LNCaP clone FGC (cell line): Measurements from ENCODE around the gene LMNA.
"Not testable (repeated sequence)": the region's sequence is repeated elsewhere in the genome, so short reads cannot be mapped to it uniquely, and the experiment has no call there.

Experiments
- DNase-seq: peaks from one replicate; pipeline ENCODE4 v3.0.0-alpha.2; 2011; ENCODE audit warnings: low read depth
- H3K4me3 ChIP-seq: 2 replicates; pipeline ENCODE4 v1.5.1; 2011; ENCODE audit warnings: mild to moderate bottlenecking, low read depth, low read length, control low read depth
- TF ChIP-seq, protein P1 (sequence below): IDR thresholded peaks from 2 replicates; pipeline ENCODE4 v1.5.1; 2012; ENCODE audit warnings: mild to moderate bottlenecking; ENCODE audit not compliant: control insufficient read depth, insufficient read depth; ENCODE audit errors: extremely low read depth

Gene LMNA

DNA sequence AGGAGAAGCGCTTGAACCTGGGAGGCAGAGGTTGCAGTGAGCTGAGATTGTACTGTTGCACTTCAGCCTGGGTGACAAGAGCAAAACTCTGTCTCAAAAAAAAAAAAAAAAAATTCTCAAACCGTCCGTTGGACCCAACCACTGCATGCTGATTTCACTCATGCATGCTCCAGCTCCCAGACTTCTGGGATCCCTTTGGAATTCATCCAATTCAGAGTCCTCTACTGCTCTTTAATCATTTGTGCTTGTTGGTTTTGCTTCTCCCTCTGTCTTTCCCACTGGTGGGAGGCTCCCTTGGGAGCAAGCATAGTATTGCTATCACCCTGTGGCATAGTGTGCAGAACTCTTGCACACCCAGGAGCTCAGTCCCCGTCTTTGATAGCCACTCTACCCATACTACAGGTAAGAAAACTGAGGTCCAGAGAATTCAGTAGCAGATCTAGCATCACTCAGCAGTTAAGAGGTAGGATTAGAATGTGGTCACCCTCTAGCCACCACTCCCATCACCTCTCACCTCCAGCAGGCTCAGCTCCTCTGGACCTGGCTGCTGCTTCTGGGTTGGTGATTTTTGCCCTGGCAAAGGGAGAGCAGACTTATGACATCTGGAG, 3.1 kb upstream of the LMNA start:
- no peak for DNase-seq
- H3K4me3 ChIP-seq, result no peak overlapping the region
- TF ChIP-seq, protein P1, sequence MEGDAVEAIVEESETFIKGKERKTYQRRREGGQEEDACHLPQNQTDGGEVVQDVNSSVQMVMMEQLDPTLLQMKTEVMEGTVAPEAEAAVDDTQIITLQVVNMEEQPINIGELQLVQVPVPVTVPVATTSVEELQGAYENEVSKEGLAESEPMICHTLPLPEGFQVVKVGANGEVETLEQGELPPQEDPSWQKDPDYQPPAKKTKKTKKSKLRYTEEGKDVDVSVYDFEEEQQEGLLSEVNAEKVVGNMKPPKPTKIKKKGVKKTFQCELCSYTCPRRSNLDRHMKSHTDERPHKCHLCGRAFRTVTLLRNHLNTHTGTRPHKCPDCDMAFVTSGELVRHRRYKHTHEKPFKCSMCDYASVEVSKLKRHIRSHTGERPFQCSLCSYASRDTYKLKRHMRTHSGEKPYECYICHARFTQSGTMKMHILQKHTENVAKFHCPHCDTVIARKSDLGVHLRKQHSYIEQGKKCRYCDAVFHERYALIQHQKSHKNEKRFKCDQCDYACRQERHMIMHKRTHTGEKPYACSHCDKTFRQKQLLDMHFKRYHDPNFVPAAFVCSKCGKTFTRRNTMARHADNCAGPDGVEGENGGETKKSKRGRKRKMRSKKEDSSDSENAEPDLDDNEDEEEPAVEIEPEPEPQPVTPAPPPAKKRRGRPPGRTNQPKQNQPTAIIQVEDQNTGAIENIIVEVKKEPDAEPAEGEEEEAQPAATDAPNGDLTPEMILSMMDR, result no peak

DNA sequence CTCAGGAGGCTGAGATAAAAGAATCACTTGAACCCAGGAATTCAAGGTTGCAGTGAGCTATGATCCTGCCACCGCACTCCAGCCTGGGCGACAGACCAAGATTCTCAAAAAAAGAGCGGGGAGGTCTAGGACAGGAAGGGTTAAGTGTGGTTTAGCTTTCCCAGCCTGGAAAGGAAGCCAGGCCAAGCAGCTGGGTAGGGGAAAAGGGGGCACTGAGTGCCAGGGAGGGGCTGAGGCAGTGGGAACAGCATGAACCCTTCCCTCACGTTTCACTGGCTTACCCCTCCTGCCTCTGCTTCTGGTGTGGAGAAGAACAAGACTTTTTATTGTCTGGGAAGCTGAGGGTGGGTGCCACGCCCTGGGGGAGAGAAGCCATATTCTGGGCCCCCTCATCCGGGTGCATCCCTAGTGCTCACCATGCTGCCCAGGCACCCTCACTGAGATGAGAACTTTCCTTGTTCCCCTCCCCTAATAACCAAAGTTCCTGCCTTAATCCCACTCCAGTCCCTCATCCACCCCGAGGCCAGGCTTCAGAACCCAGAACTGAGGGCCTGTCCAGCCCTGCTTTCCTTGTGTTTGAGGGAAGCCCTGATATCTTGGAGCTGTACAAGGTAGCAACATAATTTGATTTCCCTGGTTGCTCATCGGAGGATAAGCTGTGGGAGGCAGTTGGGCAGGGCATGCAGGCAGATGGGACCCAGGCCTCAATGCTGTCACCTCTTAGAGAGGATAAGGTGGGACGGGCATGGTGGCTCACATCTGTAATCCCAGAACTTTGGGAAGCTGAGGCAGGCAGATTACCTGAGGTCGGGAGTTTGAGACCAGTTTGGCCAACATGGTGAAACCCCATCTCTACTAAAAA, 2.0 kb upstream of the LMNA start:
- TF ChIP-seq, protein P1, result no peak
- no peak for DNase-seq
- no peak overlapping the region for H3K4me3 ChIP-seq

DNA sequence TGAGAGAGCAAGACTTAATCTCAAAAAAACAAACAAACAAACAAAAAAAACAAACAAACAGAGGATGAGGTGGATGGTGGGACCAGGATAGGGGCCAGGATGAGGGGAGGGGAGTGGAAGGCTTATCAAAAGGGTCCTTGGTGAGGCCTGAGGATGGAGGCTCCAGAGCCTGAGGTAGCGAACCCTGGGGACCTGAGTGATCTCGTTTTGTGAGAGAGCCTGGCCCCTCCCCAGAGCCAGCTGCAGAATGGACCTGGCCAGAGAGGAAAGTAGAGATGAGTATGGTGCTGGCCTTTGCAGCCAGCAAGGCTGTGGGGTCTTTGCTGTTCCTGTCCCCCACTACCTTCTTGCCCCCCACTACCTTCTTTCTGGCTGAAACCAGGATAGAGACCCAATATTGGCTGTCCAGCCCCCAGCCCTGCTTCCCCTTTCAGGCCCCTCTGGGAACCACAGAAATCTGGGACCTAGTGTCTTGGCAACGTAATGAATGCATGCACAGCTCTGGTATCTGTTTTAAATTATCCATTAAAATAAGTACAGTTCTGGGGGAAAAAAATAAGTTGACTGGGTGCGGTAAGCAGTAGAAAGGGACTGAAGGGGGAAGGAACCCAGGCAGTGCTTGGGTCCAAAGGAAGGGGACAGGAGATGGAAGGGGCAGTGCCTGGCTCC, 1.1 kb upstream of the LMNA start:
- TF ChIP-seq, protein P1, result no peak
- no peak overlapping the region for H3K4me3 ChIP-seq
- DNase-seq, result no peak

DNA sequence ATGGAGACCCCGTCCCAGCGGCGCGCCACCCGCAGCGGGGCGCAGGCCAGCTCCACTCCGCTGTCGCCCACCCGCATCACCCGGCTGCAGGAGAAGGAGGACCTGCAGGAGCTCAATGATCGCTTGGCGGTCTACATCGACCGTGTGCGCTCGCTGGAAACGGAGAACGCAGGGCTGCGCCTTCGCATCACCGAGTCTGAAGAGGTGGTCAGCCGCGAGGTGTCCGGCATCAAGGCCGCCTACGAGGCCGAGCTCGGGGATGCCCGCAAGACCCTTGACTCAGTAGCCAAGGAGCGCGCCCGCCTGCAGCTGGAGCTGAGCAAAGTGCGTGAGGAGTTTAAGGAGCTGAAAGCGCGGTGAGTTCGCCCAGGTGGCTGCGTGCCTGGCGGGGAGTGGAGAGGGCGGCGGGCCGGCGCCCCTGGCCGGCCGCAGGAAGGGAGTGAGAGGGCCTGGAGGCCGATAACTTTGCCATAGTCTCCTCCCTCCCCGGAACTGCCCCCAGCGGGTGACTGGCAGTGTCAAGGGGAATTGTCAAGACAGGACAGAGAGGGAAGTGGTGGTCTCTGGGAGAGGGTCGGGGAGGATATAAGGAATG, 505 bp downstream of the LMNA start:
- DNase-seq, result no peak
- peak overlapping the region; percentile 97 for H3K4me3 ChIP-seq
- TF ChIP-seq, protein P1, result no peak

DNA sequence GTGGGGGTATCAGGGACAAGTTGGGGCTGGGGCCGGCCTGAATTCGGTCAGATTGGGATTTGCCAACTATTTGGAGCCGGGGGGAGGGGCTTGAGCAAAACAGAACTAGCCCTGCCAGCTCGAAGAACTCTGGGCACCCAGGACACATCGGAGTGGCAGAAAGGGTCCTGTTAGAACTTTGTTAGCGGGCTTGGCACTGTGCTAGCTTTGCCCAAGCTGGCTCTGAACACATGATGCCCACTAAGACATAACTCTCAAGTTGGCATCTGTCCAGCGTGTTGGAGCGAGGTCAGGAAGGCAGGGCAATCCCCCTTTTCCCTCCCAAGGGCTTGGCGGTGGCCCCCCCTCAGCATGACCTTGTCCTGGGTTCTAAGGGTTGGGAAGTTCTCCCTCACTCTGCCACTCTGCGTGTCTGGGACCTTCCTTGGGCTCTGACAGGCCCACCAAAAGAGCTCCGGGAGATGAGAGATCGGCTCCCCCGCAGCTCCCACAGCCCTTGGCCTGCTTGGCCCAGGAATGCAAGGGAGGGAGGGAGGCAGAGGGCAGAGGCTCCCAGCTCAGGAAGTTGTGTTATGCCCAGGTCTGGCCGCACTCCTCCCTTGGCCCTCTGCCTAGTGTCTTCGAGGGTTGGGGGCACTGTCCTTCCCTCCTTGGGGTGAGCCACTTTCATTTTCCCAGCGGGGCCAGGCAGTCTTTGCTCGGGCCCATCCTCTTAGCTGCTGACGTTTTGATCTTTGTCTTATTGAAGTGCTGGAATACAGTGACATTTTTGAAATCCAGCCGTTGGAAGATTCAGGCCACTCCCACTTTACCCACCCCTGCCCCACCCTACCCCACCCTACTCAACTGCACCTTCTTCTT, 1.2 kb downstream of the LMNA start:
- peak overlapping the region; percentile 97 for H3K4me3 ChIP-seq
- TF ChIP-seq, protein P1, result no peak
- no peak for DNase-seq

DNA sequence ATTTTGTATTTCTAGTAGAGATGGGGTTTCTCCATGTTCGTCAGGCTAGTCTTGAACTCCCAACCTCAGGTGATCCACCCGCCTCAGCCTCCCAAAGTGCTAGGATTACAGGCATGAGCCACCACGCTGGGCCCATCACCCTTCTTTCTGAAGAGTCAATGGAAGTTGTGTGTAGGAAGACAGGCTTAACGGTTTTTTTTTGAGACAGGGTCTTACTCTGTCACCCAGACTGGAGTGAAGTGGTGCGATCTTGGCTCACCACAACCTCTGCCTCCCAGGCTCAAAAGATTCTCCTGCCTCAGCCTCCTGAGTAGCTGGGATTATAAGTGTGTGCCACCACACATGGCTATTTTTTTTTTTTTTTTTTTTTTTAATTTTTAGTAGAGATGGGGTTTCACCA, 2.2 kb downstream of the LMNA start:
- DNase-seq, H3K4me3 ChIP-seq: not testable (repeated sequence)
